KOPT-K1 (cell line): ENCODE measurements around the gene AANAT.

Experiments
- H3K27ac ChIP-seq: fragments of 200-600 bp; sonication (generic); 2 replicates; pipeline ENCODE4 v1.5.1; 2016; ENCODE audit warnings: antibody characterized with exemption, mild to moderate bottlenecking, low read depth, low read length; ENCODE audit not compliant: poor library complexity, severe bottlenecking
- H3K36me3 ChIP-seq: fragments of 200-600 bp; sonication (generic); 2 replicates; pipeline ENCODE4 v1.5.1; 2017; ENCODE audit warnings: antibody characterized with exemption, mild to moderate bottlenecking, low read length, moderate library complexity; ENCODE audit not compliant: insufficient read depth
- H3K9me3 ChIP-seq: fragments of 200-600 bp; sonication (generic); 2 replicates; pipeline ENCODE4 v1.5.1; 2017; ENCODE audit warnings: antibody characterized with exemption, low read length, mild to moderate bottlenecking; ENCODE audit not compliant: insufficient read depth, poor library complexity, severe bottlenecking

AANAT gene

DNA sequence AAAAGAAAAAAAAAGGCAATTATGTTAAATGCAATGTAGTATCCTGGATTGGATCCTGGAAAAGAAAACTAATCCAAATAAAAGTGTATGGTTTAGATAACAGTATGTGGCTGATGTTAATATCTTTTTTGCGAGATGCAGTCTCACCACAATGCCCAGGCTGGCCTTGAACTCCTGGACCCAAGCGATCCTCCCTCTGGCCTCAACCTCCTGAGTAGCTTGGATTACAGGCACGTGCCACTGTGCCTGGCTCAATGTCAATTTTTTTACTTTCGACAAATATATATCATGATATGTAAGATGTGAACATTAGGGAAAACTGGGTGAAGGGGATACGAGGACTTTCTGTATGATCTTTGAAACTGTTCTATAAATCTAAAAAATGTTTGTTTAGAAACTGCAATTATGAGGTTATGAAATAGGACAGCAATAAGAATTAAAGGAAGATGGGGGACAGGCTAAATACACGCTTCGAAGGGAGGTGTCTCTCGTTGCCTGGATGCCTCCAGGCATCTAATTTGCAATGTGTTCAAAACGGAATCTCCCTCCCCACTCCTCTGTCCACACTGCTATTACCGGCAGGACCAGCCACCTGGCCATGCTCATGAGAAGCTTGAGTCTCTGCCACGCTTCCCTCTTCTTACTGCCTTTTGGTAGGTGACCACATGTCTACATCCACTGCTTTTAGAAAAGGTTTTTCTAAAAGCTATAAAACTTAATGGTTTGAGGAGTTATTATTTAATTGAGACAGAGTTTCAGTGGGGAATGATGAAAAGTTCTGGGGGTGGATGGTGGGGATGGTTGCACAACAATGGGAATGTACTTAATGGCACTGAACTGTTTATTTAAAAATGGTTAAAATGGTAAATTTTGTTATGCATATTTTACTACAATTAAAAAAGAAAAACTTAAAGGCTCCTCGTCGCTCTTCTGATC lies 29.7 kb upstream of the AANAT start:
- H3K27ac ChIP-seq: no peak overlapping the region
- H3K36me3 ChIP-seq: peaks cover 4% of the 10 kb centered on the region; the same call in 1 of the 2 replicates
- no peaks in the 10 kb centered on the region for H3K9me3 ChIP-seq

- no peak overlapping the region for H3K27ac ChIP-seq
- no peaks in the 10 kb centered on the region for H3K9me3 ChIP-seq
- H3K36me3 ChIP-seq: peaks cover 4% of the 10 kb centered on the region; the same call in 1 of the 2 replicates
Measured at GRCh38 chr17:76438906-76439305, 28.5 kb upstream of the AANAT start.

GRCh38 chr17:76439314-76439928 lies 28.0 kb upstream of the AANAT start:
- H3K9me3 ChIP-seq: no peaks in the 10 kb centered on the region
- peaks cover under 1% of the 10 kb centered on the region; the same call in 1 of the 2 replicates for H3K36me3 ChIP-seq
- H3K27ac ChIP-seq: no peak overlapping the region

DNA sequence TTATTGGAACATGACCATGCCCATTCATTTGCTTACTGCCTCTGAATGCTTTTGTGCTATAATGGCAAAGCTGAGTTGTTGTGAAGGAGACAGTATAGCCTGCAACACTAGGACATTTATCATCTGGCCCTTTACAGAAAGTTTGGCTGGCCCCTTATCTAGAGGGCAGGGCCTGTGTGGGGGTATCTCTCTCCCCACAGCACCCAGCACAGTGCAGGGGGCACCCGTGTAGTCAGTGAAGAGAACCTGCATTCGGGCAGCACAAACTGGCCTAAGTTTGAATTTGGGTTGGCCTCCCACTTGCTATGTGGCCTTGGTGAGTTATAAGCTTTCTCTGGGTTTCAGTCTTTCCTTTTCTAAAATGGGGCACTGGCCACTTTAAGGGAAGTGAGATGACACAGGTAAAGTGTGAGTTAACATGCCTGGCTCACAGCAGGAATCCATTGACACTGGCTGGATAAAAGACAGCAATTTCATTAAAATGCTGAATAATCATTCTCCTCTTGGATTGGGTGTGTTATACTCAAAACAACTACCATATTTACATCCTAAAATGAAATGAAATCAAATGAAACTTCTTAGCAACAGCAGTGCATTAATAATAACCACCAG lies 26.5 kb upstream of the AANAT start:
- H3K36me3 ChIP-seq: no peaks in the 10 kb centered on the region
- H3K27ac ChIP-seq: no peak overlapping the region
- no peaks in the 10 kb centered on the region for H3K9me3 ChIP-seq

DNA sequence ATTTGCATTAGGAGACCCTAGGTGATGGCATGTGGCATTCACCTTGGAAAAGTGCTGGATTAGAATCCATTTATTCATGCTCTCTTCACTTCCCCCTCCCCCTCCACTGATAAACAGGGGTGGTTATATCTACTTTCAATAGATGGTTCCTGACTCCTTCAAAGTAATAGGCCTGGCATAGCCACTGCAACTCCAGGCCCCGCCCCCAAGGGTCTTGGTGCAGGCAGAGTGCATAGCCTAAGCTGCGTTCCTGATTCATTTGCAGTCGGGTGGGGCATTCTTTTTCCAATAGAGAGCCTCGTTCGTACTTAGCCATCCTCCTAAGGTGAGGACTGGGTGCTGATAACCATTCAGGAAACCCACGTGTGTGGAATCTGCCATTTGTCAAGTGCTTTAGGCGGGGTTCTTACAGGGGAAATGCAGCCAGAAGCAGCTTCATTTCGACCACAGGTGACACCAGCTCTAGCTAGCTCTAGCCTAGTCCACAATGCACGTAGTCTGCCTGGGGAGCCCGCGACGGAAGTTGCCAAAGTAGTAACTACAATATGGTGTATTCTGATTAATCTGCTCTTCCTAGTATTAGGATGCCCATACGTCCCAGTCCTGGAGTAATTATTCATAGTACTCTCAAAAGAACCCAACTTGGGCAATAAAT lies 25.6 kb upstream of the AANAT start:
- Histone ChIP-seq H3K27ac (no peak overlapping the region), H3K36me3 (no peaks in the 10 kb centered on the region), H3K9me3 (no peaks in the 10 kb centered on the region)

DNA sequence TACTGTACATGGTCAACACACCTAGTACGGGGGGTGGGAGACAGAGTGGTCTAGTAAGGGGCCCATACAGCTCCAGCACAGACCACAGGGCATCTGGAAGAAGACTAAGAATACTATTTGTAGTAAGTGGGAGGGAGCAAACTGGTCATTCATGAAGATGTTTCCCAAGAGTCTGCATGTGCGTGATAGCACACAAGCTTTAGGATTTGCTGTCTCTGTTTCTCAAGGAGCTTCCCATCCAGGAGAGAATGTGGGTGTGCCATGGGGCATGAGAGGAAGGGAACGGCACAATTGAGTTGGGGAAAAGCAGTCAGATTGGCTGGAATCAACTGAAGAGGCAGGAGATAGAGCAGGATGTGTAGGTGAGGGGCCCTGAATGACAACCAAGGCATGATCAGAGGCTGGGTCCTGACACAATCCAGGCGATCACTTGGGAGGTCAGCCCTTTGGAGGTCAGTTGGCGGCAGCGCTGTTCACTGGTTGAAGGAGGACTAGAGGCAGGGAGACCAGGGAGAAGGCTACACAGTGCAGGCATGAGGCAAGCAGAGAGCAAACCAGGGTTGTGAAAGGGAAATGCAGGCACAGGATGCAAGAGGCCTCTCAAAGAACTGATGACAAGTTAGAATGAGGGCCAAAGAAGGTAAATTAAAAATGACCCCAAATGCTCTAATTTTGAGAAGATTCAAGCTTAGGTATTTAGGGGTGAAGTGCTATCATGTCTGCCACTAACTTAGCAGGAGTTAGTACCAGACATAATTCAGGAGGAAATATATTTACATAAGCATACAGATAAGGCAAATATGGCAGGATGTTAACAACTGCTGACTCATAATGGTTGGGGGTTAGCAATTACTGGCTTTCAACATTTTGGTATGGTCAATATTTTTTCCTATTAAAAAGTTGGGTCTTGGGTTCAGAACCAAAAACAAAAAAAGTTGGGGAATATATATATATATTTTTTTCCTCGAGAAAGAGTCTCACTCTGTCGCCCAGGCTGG lies 24.8 kb upstream of the AANAT start:
- Histone ChIP-seq H3K36me3 (no peaks in the 10 kb centered on the region), H3K9me3 (no peaks in the 10 kb centered on the region), H3K27ac (peak overlapping the region; percentile 18)

GRCh38 chr17:76444518-76445311 lies 22.7 kb upstream of the AANAT start:
- no peaks in the 10 kb centered on the region for H3K36me3 ChIP-seq
- no peaks in the 10 kb centered on the region for H3K9me3 ChIP-seq
- no peak overlapping the region for H3K27ac ChIP-seq

- Histone ChIP-seq H3K27ac (no peak overlapping the region), H3K9me3 (no peaks in the 10 kb centered on the region), H3K36me3 (no peaks in the 10 kb centered on the region)
Measured at GRCh38 chr17:76445697-76446448, 21.5 kb upstream of the AANAT start.

GRCh38 chr17:76446449-76447231 lies 20.8 kb upstream of the AANAT start:
- H3K36me3 ChIP-seq: no peaks in the 10 kb centered on the region
- H3K9me3 ChIP-seq: no peaks in the 10 kb centered on the region
- no peak overlapping the region for H3K27ac ChIP-seq

GRCh38 chr17:76447931-76448652 lies 19.3 kb upstream of the AANAT start:
- Histone ChIP-seq H3K9me3 (no peaks in the 10 kb centered on the region), H3K27ac (no peak overlapping the region), H3K36me3 (no peaks in the 10 kb centered on the region)

DNA sequence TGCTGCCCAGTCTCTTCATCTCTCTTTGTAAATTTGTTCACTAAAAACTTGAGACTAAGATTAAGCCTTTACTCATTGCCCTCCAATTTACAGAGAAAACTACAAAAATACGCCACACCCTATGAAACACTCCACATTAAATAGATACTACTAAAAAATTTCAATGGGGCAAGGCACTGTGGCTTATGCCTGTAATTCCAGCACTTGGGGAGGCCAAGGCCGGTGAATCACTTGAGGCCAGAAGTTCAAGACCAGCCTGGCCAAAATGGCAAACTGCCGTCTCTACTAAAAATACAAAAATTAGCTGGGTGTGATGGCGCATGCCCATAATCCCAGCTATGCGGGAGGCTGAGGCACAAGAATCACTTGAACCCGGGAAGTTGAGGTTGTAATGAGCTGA lies 18.3 kb upstream of the AANAT start:
- Histone ChIP-seq H3K9me3 (no peaks in the 10 kb centered on the region), H3K27ac (no peak overlapping the region), H3K36me3 (no peaks in the 10 kb centered on the region)

- Histone ChIP-seq H3K36me3 (no peaks in the 10 kb centered on the region), H3K9me3 (no peaks in the 10 kb centered on the region), H3K27ac (no peak overlapping the region)
Measured at GRCh38 chr17:76451506-76451905, 15.9 kb upstream of the AANAT start.
